Activated gamma-delta T cell treated with Interleukin-2 at 50 U/mL for 16 hours (primary cell): ENCODE results near the gene ICAM2.
A peak's percentile ranks its signal among the peaks of the same experiment; 100 is the strongest.
"Not testable (repeated sequence)": the region's sequence is repeated elsewhere in the genome, so short reads cannot be mapped to it uniquely, and the experiment has no call there.

Source experiments
- DNase-seq: peaks from one replicate; pipeline ENCODE4 v3.0.0-alpha.2; 2020

The ICAM2 gene

DNA sequence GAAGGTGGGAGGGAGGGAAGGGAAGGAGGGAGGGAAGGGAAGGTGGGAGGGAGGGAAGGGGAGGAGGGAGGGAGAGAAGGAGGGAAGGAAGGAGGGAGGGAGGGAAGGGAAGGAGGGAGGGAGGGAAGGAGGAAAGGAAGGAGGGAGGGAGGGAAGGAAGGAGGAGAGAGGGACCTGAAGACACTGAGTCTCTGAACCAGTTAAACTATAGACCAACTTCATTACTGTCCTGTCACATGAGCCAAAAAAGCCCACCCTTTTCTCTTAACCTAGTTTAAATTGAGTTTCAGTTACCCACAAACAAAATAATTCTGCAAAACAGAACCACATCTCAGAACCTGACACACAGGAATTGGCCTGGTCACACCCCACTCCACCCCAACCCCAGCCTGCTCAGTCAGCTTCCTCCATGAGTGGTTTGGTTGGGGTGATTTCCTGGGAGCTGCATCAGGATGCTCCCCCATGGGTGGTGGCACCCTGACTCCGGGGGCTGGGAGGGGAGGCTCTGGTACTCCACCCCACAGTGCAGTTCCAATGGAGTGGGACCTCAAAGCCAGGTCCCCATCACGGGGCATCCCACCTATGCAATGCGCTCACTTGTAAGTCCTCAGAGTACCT is 27.0 kb downstream of the ICAM2 start:
- DNase-seq = peak; percentile 31

DNA sequence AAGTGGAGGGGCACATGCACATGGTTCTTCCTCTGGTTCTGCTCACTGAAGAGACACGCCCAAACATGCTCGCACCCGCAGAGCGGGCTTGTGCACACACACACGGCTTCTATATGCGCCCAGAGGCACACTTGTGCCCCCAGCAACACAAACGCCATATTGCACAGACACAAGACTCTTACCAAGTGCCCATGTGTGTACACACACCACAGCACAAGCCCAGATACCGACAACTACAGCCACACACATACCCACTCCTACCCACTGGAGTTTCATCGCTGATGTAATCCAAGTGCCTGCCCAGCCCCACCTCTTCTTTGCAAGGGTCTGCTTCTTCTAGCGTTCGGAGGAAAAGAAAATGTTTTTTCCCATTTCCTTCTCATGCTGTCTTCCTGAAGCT is 28.8 kb downstream of the ICAM2 start:
- no peak for DNase-seq

DNA sequence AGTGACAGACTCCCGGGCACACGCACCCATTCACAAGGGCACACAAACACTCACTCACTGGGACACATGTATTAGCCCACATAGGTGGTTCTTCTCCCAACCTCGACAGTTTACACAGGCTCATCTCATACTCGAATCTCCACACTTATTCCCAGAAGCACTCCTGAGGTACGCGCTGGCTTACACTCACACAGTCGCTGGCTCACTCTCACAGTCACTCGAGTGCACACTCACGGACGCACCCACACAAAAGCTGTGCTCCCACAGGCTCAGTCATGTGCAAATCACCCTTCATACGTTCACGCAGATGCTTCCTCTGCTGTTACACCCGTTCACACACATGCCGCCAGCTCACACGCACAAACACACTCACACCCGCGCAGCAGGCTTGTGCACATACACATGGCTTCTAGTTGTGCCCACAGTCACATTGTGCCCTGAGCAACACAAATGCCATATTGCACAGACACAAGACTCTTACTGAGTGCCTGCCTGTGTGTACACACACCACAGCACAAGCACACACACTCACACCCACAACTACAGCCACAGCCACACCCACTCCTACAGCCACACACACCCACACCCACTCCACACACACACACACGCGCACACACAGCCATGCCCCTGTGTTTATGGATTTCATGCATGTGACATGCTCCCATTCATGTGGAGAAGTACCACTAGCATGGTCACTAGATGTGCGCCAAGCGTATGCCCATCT is 30.6 kb downstream of the ICAM2 start:
- no peak for DNase-seq

DNA sequence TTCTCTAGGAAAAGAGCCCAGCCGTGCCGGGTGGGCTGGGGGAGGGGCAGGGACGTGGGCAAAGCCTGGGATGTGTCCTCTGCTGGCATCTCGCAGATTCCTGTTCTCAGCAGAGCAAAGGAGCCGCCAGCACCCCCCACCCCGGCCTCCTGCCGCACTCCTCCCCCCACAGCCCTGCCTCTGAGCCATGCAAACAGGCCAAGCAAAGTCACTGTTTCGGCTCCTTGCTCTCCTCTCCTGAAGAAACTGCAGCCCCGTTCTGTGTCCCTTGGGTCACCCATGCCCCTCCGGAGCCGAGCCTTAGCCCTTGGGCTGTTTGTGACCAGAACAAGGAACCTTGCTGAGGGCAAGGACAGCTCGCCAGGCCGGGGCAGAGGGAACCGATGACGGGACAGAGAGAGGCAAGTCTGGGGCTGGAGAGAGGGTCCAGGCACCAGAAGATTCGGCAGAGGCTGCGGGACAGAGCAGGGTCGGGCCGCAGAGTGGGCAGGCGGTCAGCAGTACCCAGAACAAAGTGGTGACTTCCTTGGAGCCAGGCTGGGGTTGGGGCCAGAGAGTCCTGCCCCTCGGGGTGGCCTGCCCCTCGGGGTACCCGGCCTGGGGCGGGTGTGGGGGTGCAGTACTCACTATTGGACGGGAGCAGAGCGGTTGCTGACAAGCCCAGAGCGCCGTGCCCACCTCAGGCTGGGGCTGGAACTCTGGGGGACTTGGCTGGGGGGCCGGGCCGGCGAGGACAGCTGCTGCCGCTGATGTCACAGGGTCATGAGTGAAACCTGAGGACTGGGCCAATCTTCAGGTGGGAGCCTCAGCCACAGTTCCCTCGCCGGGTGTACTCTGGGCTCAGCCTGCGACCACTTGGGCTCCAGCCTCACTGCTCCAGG is 31.5 kb downstream of the ICAM2 start:
- DNase-seq = no peak

DNA sequence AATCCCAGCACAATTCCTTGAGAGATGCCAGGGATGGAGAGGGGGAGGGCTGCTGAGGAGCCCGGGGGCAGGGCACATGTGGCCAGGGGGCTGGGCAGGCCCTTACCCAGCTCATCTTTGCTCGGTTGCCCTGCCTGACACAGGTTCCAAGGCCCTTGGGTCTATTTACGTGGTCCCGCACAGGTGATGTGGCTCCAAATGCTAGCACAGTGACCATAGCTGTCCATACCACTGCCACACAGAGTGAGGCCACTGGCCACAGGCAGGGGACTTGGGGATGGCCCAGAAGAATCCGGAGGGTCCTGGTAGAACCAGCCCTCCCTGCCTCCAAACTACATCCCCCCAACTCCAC is 32.3 kb downstream of the ICAM2 start:
- DNase-seq = no peak

DNA sequence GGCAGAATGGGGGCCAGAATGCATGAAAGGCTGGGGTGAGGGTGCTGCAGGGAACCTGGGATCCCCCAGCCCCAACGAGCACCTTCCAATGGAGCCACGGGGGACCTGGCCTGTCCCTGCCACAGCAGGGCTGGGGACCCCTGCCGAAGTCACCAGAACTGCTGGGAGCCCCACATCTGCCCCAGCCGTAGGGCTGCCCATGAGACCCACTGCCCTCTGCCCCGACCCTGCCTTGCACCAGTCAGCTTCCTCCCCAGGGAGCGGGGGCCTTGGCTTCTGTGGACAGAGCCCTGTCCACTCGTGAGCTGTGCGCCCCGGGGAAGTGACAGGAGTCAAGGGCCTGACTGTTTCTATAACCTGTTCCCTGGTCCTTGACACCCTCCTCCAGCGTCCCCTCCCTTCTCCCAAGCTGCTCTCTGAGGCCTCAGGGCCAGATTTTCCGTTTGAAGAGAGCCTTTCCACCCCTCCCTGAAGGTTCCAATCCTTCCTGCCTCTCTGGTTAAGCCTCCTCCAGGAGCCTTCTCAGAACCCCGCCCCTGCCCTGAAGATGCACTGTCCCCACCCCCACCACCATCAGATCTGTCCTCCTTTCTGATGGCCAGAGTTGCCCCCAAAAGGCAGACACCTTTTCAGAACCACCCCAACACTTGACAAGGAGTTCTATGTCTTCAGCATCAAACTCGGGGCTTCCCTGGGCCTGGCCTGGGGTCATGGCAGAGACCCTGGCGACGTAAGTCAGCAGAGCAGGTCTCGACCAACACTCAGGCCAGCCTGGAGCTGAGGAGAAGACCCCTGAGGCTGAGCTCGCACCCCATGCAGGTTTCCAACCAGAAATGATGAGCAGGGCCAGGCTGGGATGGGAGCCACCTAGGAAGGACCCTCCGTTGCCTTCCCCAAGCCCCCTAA is 33.0 kb downstream of the ICAM2 start:
- DNase-seq = no peak

DNA sequence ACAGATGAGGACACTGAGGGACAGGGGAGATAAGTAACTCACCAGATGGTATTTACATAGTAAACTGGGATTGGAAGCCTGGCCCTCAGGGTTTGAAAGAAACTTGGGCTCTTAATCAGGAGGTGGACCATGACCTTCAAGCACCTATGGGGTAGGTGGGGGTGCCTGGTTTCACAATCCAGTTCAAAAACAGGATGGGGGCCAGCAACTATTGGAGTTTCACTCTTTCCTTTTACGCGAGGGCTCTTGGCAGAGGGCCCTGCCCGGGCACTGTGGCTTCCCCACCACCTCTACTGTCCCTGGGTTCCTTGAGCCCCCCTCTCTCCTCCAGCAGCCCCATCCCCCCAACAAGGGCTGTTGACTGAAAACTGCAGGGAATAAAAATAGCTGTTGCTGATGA is 33.6 kb downstream of the ICAM2 start:
- no peak for DNase-seq

DNA sequence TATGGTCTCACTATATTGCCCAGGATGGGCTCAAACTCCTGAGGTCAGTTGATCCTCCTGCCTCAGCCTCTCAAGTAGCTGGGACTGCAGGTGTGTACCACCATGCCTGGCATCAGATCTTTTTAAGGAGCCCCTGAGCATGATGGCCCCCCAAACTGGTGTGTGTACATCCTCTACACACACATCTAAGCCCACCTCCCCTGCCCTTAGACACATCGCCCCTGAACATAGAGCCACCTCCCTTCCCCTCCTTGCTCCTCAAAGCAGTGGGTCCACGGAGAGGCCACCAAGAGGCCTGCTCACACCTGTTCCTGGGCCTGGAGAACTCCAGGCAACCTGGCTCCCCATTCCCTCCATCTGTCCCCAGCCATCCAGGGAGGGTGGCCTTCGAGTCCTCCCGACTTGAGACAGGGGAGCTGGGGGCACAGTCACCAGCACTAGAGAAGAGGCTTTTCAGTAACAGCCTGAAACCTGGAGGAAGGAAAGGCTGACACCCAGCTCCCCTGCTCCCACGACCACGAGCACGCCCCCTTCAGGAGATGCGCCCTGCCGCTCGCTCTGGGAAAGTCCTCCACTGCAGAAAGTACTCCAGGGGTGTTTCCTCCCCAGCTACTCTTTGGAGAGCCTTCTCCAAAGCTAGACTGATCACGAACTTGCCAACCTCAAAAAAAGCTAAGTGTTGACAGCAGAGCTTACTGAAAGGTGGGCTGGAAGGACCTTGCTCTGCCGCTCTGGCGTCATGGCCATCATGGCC is 34.9 kb downstream of the ICAM2 start:
- no peak for DNase-seq

DNA sequence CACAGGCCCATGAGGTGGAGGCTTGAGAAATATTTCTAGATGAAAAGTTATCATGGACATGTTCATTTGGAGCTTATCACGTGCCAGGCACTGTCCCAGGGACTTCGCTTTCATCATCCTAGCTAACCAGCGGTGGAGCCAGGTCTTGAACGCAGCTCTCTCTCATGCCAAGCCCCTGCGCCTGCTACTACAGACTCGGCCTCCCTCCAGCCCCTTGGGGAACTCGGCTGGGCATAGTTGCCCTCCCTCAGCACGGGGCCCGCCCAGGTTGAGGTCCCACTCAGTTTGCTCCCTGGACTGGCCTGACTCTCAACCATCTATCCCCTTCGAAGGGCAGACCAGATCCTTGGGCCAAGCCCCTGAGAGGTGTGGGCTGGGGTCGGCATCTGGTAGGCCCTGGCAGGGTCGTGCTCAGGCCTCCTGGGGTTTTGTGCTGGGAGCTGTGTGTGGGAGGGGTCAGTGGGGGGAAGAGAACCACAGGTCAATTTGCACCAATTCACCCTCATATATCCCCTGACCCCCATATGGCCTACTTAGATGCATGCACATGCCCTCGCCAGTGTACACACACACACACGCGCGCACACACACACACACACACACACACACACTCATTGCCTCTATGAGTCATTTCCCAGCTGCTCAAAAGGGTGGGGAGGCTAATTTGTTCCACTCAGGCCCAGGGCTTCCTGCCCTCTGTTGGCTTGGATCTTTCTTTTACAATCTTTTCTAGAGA is 35.6 kb downstream of the ICAM2 start:
- peak; percentile 68 for DNase-seq

DNA sequence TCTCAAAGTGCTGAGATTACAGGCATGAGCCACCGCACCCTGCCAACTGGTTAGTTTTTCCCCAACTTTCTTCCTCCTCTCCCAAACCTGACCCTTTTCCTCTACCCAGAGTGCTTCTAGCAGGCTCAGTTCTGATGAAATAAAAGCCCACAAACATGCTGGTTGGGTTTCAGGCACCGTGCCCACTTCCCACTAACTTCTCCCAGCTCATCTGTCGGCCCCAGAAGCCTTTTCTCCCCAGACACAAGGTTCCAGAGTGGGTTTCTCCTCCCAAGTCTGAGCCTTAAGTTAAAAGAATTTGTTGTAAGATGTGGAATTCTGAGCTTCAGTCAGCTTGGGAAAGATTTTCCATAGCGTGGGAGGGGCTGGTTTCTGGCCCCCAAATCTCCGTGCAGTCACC is 36.2 kb downstream of the ICAM2 start:
- DNase-seq = no peak

DNA sequence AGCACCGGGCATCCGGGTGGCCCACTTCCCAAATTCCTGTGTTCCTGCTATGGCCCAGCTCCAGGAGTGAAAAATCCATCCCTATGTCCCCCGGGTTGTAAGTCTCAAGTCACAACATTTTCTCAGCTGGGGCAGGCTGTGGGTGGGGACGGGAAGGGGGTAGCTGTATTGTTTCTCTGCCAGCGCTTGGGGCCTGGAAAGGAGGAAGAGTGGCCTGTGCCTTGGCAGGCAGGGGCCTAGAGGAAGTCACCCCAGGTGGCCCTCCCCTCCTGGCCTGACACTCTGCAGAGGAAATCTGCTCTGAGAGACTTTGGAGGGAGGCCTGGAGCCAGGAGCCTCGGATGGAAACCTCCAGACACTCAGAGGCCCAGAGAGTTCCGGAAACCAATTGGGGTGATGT is 37.1 kb downstream of the ICAM2 start:
- no peak for DNase-seq

DNA sequence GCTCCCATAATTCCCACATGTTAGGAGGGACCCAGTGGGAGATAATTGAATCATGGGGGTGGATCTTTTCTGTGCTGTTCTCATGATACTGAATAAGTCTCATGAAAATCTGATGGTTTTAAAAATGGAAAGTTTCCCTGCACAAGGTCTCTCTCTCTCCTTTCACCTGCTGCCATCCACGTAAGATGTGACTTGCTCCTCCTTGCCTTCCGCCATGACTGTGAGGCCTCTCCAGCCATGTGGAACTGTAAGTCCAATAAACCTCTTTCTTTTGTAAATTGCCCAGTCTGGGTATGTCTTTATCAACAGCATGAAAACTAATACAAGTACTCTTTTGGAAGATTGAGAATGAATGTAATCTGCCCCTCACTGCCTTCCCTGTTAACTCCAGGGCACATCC is 37.8 kb downstream of the ICAM2 start:
- DNase-seq = not testable (repeated sequence)

DNA sequence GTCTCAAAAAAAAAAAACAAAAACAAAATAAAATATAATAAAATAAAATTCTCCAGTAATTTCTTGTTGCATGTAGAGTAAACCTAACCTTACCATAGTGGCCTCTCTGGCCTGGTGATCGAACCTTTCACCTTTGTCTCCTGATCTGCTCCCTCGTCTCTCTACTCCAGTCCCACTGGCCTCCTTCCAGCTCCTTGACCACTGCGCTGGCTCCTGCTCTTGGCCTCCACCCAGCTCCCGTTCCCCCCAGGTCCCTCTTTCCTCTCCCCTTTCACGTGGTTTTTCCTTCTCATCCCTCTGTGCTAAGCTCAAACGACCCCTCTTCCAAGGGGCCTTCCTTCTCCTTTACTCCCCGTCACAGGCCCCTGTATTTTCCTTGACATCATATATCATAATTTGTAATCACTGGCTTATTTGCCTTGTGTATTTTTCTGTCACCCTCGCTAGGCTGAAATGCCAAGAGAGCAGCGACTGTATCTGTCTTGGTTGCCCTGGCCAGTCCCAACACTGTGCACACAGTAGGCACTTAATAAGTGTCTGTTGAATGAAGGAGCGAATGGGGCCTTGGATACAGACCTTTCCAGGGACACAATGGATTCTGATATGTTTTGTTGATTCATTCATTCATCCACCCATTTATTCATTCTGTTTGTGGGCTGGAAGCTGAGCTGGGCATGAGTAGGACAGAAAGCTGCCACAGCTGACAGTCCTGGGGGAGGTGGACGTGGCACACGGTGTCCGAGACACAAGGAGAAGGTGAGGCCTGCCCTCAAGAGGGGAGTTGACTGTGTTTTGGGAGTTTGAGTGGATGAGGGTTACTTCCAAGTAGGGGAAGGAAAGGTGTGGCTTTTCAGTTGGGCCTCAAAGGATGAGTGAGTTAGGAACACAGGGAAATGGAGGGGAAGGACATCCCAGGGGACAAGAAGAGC is 41.9 kb downstream of the ICAM2 start:
- DNase-seq = no peak

DNA sequence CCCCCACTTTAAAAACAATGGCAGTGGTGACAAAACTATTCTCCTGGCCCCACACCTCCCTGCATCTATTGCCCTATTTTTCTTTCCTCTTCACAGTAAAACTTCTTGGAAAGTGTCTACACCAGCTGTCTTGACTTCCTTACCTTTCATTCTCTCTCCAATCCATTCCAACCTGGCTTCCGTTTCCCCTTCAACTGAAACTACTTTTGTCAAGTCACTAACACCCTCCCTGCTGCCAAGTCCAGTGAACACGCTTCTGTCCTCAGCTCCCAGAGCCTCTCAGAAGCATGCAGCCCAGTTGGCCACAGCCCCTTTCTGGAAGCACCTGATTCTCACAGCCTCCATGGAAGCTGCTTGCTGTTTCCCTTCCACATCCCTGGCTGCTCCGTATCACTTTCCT is 43.7 kb downstream of the ICAM2 start:
- no peak for DNase-seq

DNA sequence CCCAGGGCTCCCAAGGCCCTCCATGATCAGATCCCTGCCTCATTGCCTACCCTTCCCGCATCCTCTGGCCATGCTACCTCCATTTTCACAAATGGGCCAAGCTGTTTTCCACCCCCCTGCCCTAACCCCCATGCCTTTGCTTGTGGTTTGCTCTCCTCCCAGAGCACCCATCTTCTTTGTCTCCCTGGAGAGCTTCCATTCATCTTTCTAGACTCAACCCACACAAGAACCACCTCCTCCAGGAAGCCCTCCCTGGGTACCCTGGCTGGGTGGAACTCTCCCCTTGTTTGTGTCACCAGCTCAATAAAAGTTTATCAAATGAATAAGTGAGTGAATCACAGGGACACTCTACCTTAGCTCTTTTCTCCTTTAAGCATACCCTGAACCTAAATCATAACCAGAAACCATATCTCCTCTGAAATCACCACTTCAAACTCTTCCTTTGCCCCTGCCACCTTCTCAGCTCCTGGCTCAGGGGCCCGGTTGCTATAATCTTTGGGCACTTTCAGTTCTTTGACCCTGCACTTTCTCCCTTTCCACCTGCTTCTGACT is 44.8 kb downstream of the ICAM2 start:
- DNase-seq = no peak

DNA sequence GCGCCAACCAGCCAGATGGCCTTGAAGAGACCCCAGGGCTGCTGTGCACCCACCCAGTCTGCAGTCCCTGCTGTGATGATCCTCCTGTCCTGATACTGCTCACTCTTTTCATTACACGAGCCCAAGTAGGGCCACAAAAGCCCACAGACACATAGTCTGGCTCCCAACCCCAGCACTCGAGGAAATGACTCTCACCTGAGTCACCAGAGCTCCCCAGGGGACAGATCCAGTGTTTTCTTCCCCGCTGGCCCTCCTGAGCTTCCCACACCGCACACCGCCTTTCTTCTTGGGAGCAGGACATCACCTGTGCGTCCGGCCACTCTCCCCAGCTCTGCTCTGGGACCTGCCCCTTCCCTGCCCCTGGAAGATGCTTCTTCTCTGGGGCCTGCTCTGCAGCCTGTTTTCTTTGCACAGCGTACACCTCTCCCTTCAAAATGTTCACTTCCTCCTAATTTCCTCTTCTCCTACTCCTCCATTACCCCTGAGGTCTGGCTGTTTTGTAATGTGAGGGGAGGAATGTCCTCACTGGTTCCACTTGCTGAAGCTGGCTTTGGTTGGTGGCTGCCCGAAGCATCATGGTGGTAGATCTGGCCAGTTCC is 45.7 kb downstream of the ICAM2 start:
- DNase-seq = no peak

DNA sequence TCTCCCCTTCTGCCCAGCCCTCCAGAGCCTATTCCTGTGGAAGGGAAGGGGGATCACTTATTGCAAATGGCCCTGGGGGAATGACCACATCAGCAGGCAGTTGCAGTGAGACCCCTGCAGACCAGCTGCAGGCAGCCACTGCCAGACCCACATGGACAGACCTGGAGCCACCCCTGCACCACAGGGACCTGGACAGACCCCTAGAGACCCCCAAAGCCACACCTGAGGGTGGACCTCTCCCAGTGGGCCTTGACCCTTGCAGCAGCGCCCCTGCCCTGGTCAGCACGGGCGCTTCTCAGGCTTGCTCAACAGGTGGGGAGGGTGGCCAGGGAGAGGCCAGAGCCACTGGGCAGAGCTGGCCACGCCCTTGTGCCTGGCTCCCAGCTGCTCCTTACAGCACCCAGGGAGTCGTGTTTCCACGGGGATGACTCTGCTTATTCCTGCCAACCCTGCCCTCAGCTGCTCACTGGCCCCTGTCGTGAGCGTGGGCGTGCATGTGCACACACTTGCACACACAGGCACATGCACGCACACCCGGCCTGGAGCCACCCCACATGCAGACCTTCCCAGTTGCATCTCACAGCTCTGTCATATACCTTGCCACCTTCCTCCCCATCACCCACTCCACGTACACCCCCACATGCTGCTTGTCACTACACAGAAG is 46.4 kb downstream of the ICAM2 start:
- no peak for DNase-seq

DNA sequence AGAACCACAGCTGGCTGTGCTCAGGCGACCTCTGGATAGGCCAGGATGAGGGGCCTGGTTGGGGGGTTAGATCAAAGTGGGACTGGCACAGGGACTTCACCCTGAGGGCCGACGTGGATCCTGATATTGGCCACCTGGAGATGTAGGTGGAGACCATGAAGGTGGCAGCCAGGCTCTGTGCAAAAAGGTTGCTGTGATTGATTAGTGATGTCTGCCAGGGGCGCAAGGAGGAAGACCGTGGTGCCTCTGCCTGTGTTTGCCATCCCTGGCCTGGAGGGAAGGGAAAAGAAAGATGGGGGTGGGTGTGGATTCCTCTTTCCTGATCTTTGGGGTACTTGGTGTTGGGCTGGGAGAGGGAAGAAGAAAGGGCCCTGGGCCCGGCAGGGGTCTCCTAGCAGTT is 47.2 kb downstream of the ICAM2 start:
- no peak for DNase-seq

DNA sequence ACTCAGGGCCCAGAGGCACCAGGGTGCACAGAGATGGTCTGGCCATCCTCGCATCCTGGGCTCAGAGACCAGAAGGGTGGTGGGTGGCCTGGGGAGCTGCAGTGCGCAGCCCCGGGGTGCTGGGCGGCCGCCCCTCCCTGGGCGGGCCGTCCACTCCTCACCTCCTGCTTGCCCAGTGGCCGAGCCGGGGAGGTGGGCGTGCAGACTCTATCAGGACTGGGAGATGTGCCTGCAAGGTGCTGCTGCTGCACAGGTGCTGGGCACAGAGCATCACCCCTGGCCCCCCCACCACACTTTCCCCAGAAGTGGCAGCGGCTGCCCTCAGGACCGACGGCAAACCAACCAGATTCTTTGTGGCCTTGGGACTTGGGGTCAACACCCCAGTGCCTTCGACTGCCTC is 47.6 kb downstream of the ICAM2 start, which contains the start of gene SCN4A:
Gene SCN4A, minus strand, starts transcription at position 123 of the 400 bp plus-strand sequence. Its CDS starts 77 bp downstream, at position 46.
- DNase-seq = no peak
